ENCODE data around the gene SNTB2.
"Not testable (repeated sequence)": the region's sequence is repeated elsewhere in the genome, so short reads cannot be mapped to it uniquely, and the experiment has no call there.

SNTB2 gene

GRCh38 chr16:69241926-69242325, 55.0 kb downstream of the SNTB2 start:
- H3K4me3 Mint-ChIP-seq = no peak overlapping the region
- H3K4me1 Mint-ChIP-seq = no peaks in the 10 kb centered on the region
- peaks cover 2% of the 10 kb centered on the region for H3K36me3 Mint-ChIP-seq
- H3K9me3 Mint-ChIP-seq = no peaks in the 10 kb centered on the region
- H3K27me3 Mint-ChIP-seq = no peaks in the 10 kb centered on the region
- H3K27ac Mint-ChIP-seq = no peak overlapping the region

DNA sequence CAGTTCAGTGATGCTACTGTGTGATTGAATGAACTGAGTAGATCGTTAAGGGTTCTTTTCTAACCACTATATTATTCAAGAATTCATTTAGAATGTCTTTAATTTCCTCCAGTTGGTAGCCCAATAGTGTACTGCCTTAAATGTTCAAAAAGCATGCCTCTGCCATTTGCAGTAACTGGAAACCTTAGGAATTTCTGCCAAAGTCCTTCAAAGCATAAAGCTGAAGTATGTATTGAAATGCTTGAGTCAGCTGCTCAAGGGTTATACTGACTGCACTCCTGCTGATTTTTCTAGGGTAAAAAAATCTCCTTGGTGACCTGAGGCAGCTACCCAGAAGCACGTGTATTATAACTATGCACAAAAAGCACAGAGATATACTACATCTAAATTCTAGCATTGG, 56.5 kb downstream of the SNTB2 start:
- H3K9me3 Mint-ChIP-seq = no peaks in the 10 kb centered on the region
- H3K4me3 Mint-ChIP-seq = no peak overlapping the region
- H3K27ac Mint-ChIP-seq = no peak overlapping the region
- no peaks in the 10 kb centered on the region for H3K4me1 Mint-ChIP-seq
- H3K27me3 Mint-ChIP-seq = no peaks in the 10 kb centered on the region
- peaks cover 4% of the 10 kb centered on the region for H3K36me3 Mint-ChIP-seq

DNA sequence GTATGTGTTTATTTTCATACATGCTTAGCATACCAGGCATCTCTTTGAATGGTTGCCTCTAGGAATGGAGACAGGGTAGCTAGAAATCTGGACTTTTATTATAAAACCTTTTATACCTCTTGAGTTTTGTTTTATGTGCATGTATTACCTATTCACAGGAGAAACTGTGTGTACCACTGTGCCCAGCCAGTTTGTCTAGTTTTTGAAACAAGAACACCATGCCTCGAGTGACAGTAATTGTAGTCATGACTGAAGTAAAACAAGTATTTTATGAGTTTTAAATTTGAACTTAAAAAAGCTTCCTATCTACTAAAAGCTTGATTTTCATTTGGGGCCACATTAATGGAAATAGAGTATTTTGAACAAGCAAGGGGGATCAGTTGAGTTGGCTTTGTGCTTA, 57.4 kb downstream of the SNTB2 start:
- Mint-ChIP-seq H3K36me3 (peaks cover 4% of the 10 kb centered on the region), H3K4me1 (no peaks in the 10 kb centered on the region), H3K27me3 (no peaks in the 10 kb centered on the region), H3K27ac (no peak overlapping the region), H3K4me3 (no peak overlapping the region), H3K9me3 (no peaks in the 10 kb centered on the region)

DNA sequence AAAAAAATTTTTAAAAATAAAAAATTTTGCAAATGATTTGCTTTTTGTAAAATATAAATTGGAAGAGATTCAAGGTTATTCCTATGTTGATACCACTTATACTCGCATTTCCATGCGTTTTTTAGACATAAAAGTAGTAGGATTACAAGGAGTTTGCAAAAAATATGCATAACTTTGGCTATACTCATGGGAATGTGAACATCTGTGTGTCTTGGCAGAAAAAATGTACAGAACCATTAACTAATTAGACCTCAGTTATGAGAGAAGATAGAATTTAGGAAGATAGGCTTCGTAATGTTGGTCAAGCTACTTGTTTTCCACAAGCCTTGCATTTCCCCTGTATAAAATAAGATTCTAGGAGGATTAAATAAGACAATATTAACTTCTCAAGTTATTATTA, 63.1 kb downstream of the SNTB2 start:
- H3K9me3 Mint-ChIP-seq = no peaks in the 10 kb centered on the region
- no peaks in the 10 kb centered on the region for H3K27me3 Mint-ChIP-seq
- H3K4me1 Mint-ChIP-seq = peaks cover 5% of the 10 kb centered on the region
- no peak overlapping the region for H3K4me3 Mint-ChIP-seq
- H3K27ac Mint-ChIP-seq = no peak overlapping the region
- peaks cover 5% of the 10 kb centered on the region for H3K36me3 Mint-ChIP-seq

- no peak overlapping the region for H3K4me3 Mint-ChIP-seq
- H3K36me3 Mint-ChIP-seq = peaks cover 1% of the 10 kb centered on the region
- H3K9me3 Mint-ChIP-seq = no peaks in the 10 kb centered on the region
- no peaks in the 10 kb centered on the region for H3K27me3 Mint-ChIP-seq
- no peak overlapping the region for H3K27ac Mint-ChIP-seq
- H3K4me1 Mint-ChIP-seq = peaks cover 5% of the 10 kb centered on the region
These were observed 66.9 kb downstream of the SNTB2 start for GRCh38 chr16:69253870-69254341.

GRCh38 chr16:69259428-69259764, 72.4 kb downstream of the SNTB2 start:
- not testable (repeated sequence) for H3K4me1 Mint-ChIP-seq, H3K9me3 Mint-ChIP-seq, H3K4me3 Mint-ChIP-seq

GRCh38 chr16:69260019-69260418, 73.1 kb downstream of the SNTB2 start:
- H3K27me3 Mint-ChIP-seq = no peaks in the 10 kb centered on the region
- peaks cover 7% of the 10 kb centered on the region for H3K36me3 Mint-ChIP-seq
- H3K9me3 Mint-ChIP-seq = no peaks in the 10 kb centered on the region
- no peak overlapping the region for H3K27ac Mint-ChIP-seq
- no peak overlapping the region for H3K4me3 Mint-ChIP-seq
- no peaks in the 10 kb centered on the region for H3K4me1 Mint-ChIP-seq

More at GRCh38 chr16:69259428-69259764, 72.4 kb downstream of the SNTB2 start:
- not testable (repeated sequence) for H3K27ac Mint-ChIP-seq, H3K36me3 Mint-ChIP-seq, H3K27me3 Mint-ChIP-seq

DNA sequence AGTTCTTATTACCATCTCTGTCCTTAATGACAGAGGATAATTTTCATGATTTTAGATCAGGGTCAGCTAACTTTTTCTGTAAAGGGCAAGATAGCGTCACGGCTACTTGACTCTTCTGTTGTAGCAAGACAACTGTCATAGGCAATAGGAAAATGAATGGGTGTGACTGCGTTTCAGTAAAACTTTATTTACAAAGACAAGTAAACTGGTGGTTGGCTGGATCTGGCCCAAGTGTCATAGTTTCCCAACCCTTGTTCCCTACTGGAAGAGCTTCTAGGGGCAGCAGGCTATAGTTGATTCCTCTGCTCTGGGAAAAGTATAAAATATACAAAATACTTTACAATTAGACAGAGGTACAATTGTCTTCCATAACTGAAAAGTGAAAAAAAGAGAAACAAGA, 73.5 kb downstream of the SNTB2 start:
- H3K36me3 Mint-ChIP-seq = peaks cover 7% of the 10 kb centered on the region
- no peak overlapping the region for H3K27ac Mint-ChIP-seq
- no peak overlapping the region for H3K4me3 Mint-ChIP-seq
- no peaks in the 10 kb centered on the region for H3K4me1 Mint-ChIP-seq
- H3K27me3 Mint-ChIP-seq = no peaks in the 10 kb centered on the region
- H3K9me3 Mint-ChIP-seq = no peaks in the 10 kb centered on the region

GRCh38 chr16:69266334-69267063, 79.5 kb downstream of the SNTB2 start:
- H3K4me1 Mint-ChIP-seq = no peaks in the 10 kb centered on the region

GRCh38 chr16:69267633-69268032, 80.7 kb downstream of the SNTB2 start:
- H3K36me3 Mint-ChIP-seq = no peaks in the 10 kb centered on the region
- H3K27ac Mint-ChIP-seq = no peak overlapping the region
- H3K4me3 Mint-ChIP-seq = no peak overlapping the region
- H3K4me1 Mint-ChIP-seq = no peaks in the 10 kb centered on the region
- H3K27me3 Mint-ChIP-seq = no peaks in the 10 kb centered on the region
- no peaks in the 10 kb centered on the region for H3K9me3 Mint-ChIP-seq

More at GRCh38 chr16:69266334-69267063, 79.5 kb downstream of the SNTB2 start:
- Mint-ChIP-seq H3K36me3 (no peaks in the 10 kb centered on the region), H3K9me3 (no peaks in the 10 kb centered on the region), H3K27me3 (no peaks in the 10 kb centered on the region), H3K27ac (no peak overlapping the region), H3K4me3 (no peak overlapping the region)

- no peak overlapping the region for H3K4me3 Mint-ChIP-seq
- no peak overlapping the region for H3K27ac Mint-ChIP-seq
- H3K4me1 Mint-ChIP-seq = no peaks in the 10 kb centered on the region
- no peaks in the 10 kb centered on the region for H3K27me3 Mint-ChIP-seq
- H3K9me3 Mint-ChIP-seq = no peaks in the 10 kb centered on the region
- no peaks in the 10 kb centered on the region for H3K36me3 Mint-ChIP-seq
These were observed 83.4 kb downstream of the SNTB2 start for GRCh38 chr16:69270395-69270794.

GRCh38 chr16:69270831-69271230, 83.9 kb downstream of the SNTB2 start:
- no peaks in the 10 kb centered on the region for H3K27me3 Mint-ChIP-seq
- no peak overlapping the region for H3K27ac Mint-ChIP-seq
- no peaks in the 10 kb centered on the region for H3K9me3 Mint-ChIP-seq
- no peaks in the 10 kb centered on the region for H3K4me1 Mint-ChIP-seq
- no peak overlapping the region for H3K4me3 Mint-ChIP-seq
- no peaks in the 10 kb centered on the region for H3K36me3 Mint-ChIP-seq

GRCh38 chr16:69273009-69273408, 86.0 kb downstream of the SNTB2 start:
- Mint-ChIP-seq H3K4me1 (no peaks in the 10 kb centered on the region), H3K9me3 (no peaks in the 10 kb centered on the region), H3K27ac (no peak overlapping the region), H3K27me3 (no peaks in the 10 kb centered on the region), H3K36me3 (no peaks in the 10 kb centered on the region), H3K4me3 (no peak overlapping the region)

DNA sequence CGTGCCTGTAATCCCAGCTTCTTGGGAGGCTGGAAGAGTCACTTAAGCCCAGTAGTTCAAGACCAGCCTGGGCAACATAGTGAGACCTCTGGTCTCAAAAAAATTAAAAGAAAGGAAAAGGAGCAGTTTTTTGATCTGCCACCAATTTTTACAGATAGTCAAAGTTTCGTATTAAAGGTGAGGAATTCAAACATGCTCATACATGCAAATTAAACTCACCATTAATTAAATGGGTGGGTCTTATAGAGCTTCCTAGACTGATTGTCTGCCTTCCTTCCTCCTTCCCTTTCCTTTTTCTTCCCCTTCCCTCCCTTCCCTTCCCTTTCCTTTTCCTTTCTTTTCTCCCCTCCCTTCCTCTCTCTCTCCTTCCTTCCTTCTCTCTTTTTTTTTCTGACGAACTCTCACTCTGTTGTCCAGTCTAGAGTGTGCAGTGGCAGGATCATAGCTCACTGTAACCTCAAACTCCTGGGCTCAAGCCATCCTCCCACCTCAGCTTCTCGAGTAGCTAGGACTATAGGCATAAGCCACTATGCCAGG, 87.8 kb downstream of the SNTB2 start:
- Mint-ChIP-seq H3K27me3 (no peaks in the 10 kb centered on the region), H3K4me3 (no peak overlapping the region), H3K9me3 (no peaks in the 10 kb centered on the region), H3K36me3 (no peaks in the 10 kb centered on the region), H3K27ac (peak overlapping the region; percentile 80), H3K4me1 (no peaks in the 10 kb centered on the region)

DNA sequence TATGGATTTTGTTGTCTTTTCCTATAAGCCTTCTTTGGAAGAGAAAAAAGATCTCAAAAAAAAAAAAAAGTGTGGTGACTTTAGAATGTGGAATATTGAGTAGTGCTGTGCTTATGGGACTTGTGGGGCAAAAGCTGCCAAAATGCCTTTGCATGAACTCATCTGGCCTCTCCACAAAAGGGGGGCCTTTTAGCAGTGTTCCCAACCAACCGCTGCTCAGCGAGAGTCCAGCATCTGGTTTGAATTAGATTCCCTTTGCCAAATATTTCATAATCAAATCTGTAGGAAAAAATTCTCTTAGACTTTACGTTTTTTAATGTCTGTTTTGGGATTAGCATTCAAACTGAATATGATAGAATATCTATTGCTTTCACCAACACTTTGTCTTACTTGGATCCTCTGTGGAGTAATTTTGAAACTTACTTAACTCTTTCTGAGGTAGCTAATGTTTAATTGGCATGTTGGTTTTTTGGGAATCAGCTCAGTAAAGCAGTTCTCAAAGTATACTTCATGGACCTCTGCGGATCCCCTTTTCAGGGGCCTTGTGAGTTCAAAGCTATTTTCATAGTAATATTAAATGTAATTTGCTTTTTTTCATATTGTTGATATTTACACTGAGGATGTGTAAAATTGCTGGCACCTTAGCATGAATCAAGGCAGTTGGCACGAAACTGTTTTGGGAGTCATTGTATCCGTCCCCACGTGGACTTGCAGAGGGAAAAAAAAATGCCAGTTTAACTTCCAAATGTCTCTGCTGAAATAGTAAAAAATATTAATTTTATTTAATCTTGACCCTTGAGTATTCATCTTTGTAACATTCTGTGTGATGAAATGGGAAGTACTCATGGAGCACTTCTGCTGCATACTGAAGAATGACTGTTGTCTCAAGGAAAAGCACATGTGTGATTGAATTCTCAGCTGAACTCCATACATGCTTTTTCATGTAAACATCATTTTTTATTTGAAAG, 89.5 kb downstream of the SNTB2 start:
- Mint-ChIP-seq H3K27me3 (no peaks in the 10 kb centered on the region), H3K4me1 (no peaks in the 10 kb centered on the region), H3K9me3 (no peaks in the 10 kb centered on the region), H3K36me3 (no peaks in the 10 kb centered on the region), H3K27ac (no peak overlapping the region), H3K4me3 (no peak overlapping the region)

DNA sequence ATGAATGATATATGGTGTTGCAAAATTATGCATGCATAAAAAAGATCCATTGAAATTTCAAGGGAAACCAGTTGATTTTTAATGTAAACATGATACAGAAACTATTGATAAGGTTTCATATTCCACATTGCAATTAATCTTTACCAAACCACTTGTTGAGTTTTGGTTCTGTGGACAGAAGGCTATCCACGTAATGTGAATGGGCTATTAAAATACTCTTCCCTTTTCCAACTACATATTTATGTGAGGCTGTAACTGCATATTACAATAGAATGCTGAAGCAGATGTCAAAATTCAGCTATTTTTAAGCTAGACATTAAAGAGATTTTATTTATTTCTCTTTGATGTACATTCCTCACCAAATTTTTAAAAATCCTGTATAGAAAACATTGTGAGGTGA, 90.4 kb downstream of the SNTB2 start:
- no peaks in the 10 kb centered on the region for H3K9me3 Mint-ChIP-seq
- no peaks in the 10 kb centered on the region for H3K4me1 Mint-ChIP-seq
- H3K36me3 Mint-ChIP-seq = no peaks in the 10 kb centered on the region
- no peak overlapping the region for H3K27ac Mint-ChIP-seq
- H3K4me3 Mint-ChIP-seq = no peak overlapping the region
- H3K27me3 Mint-ChIP-seq = no peaks in the 10 kb centered on the region
